Uterus (tissue), 4 donors: ENCODE results near the gene RAD50. TPM values are rescaled to one million over a fixed set of nuclear protein-coding genes. Genes with fewer than 3 reads are reported as not detected.

Source experiments
- DNase-seq, 2 donors: peaks; one replicate each; pipeline ENCODE4 v3.0.0-alpha.2; 2019 to 2020
- H3K27ac ChIP-seq, 2 donors: fragments of 200-600 bp; sonication (generic); 1 replicate in 1 of 2; 2 replicates in 1 of 2; pipeline ENCODE4 v1.5.1; 2016 to 2018
- H3K27me3 ChIP-seq, 2 donors: fragments of 200-600 bp; sonication (generic); one replicate each; pipeline ENCODE4 v1.5.1; 2018 to 2019; ENCODE audit warnings: control low read depth in 1 of 2
- H3K36me3 ChIP-seq, 2 donors: fragments of 200-600 bp; sonication (generic); one replicate each; pipeline ENCODE4 v1.5.1; 2019; ENCODE audit warnings: control low read depth in 1 of 2
- H3K4me1 ChIP-seq, 2 donors: fragments of 200-600 bp; sonication (generic); one replicate each; pipeline ENCODE4 v1.5.1; 2018 to 2019; ENCODE audit warnings: control low read depth in 1 of 2
- H3K4me3 ChIP-seq, 2 donors: fragments of 200-600 bp; sonication (generic); 1 replicate in 1 of 2; 2 replicates in 1 of 2; pipeline ENCODE4 v1.5.1; 2018 to 2019; ENCODE audit warnings: mild to moderate bottlenecking in 1 of 2
- H3K9me3 ChIP-seq, 2 donors: fragments of 200-600 bp; sonication (generic); one replicate each; pipeline ENCODE4 v1.5.1; 2019; ENCODE audit warnings: control low read depth in 1 of 2
- POLR2A ChIP-seq, 2 donors: fragments of 450-650 bp; IDR thresholded peaks; one replicate each; pipeline ENCODE4 v1.6.1; 2016; ENCODE audit warnings: antibody characterized with exemption in 2 of 2, mild to moderate bottlenecking in 1 of 2, moderate library complexity in 1 of 2
- intact Hi-C: fragments of 100-400 bp; cut with DNase I; formaldehyde crosslinking; loops from one replicate; pipeline ENCODE4 v1.15.1; 2023; ENCODE audit warnings: low total_unique reads
- total RNA-seq, 4 donors: library from RNA; depleted of rRNA in 3 of 4; stranded (reverse); fragments of >200 nt in 3 of 4; gene quantifications; one replicate each; pipeline versions ENCODE4 v1.1.0 to v1.2.4, GENCODE V29; 2014 to 2023
- TF ChIP-seq, protein P1 (sequence below), 4 experiments: fragments of 200-600 bp in 2 of 4; fragments of 450-650 bp in 2 of 4; sonication (generic) in 2 of 4; IDR thresholded peaks; one replicate each; pipeline ENCODE4 v1.5.1; 2016 to 2019; ENCODE audit warnings: antibody characterized with exemption in 4 of 4, mild to moderate bottlenecking in 2 of 4, moderate library complexity in 1 of 4
- donor health status: DM: yes; HTN: yes; CAD: no.

The RAD50 gene
- total RNA-seq, 4 donors from 2014 or later, result 13.8 to 50.0 (median 32.6) TPM

DNA sequence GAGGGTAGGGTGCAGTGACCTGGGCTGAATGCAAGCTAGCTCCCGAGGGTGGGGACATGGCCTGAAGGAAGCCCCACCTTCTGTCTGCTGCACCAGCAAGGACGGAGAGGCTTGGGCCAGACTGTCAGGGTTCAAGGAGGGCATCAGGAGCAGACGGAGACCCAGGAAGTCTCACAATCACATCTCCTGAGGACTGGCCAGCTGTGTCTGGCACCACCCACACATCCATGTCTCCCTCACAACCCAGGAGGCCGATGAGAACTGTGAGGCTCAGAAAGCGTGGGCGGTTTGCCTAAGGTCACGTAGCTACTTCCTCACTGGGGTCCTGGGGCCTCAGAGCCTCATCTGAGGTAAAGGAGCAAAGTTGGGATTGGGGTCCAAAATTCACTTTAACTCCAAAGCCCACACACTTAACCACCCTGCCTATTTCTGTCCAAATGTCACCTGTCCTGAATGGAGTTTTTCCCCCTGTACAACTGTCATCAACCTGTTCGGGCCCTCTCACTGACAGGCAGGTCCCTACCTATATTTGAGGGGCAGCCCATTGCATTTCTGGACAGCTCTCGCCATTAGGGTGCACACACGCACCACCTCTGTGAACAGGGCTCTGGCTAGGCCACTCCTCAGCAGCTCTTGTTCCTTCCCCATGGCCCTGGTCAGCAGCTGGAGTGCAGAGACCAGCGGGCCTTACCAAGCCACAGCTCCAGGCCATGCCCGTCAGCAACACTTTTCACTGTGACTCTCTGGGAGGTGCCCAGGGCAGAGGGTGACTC, 104.6 kb downstream of the RAD50 start:
- Histone ChIP-seq H3K27me3 (peaks cover 0 to under 1% of the 10 kb centered on the region in 2 donors), H3K9me3 (no peaks in the 10 kb centered on the region), H3K27ac (no peak overlapping the region), H3K4me3 (no peak overlapping the region), H3K36me3 (no peaks in the 10 kb centered on the region), H3K4me1 (peaks cover 0 to 3% of the 10 kb centered on the region in 2 donors)
- no peak for DNase-seq
- TF ChIP-seq, protein P1, sequence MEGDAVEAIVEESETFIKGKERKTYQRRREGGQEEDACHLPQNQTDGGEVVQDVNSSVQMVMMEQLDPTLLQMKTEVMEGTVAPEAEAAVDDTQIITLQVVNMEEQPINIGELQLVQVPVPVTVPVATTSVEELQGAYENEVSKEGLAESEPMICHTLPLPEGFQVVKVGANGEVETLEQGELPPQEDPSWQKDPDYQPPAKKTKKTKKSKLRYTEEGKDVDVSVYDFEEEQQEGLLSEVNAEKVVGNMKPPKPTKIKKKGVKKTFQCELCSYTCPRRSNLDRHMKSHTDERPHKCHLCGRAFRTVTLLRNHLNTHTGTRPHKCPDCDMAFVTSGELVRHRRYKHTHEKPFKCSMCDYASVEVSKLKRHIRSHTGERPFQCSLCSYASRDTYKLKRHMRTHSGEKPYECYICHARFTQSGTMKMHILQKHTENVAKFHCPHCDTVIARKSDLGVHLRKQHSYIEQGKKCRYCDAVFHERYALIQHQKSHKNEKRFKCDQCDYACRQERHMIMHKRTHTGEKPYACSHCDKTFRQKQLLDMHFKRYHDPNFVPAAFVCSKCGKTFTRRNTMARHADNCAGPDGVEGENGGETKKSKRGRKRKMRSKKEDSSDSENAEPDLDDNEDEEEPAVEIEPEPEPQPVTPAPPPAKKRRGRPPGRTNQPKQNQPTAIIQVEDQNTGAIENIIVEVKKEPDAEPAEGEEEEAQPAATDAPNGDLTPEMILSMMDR (IDR thresholded peaks at IDR 0.05), result no peak
- no peak for TF ChIP-seq POLR2A (IDR thresholded peaks at IDR 0.05)
- intact Hi-C loops, result no loop called here

DNA sequence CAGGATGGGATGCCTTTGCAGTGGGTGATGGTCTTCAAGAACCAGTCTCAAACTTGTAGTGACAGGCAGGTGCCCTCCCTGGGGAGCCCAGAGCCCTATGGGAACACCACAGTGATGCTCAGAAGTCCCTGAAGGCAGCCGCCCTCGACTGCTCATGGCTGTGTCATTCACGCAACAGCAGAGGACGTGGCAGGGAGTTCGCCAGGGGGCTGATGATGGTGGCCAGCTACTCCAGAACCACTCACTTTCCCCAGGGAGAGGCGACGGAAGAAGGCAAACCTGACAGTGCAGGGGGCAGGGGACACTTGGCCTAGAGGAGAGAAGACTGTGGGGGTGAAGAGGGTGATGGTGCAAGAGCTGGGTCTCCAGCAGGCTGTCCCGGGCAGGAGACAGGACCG, 105.2 kb downstream of the RAD50 start:
- no peak overlapping the region for H3K27ac ChIP-seq
- H3K36me3 ChIP-seq, result no peaks in the 10 kb centered on the region
- DNase-seq, result no peak
- no peak overlapping the region for H3K4me3 ChIP-seq
- intact Hi-C loops, result no loop called here
- no peaks in the 10 kb centered on the region for H3K27me3 ChIP-seq
- H3K4me1 ChIP-seq, result no peaks in the 10 kb centered on the region
- no peaks in the 10 kb centered on the region for H3K9me3 ChIP-seq
- TF ChIP-seq, protein P1 (IDR thresholded peaks at IDR 0.05), result no peak
- TF ChIP-seq POLR2A (IDR thresholded peaks at IDR 0.05), result no peak

DNA sequence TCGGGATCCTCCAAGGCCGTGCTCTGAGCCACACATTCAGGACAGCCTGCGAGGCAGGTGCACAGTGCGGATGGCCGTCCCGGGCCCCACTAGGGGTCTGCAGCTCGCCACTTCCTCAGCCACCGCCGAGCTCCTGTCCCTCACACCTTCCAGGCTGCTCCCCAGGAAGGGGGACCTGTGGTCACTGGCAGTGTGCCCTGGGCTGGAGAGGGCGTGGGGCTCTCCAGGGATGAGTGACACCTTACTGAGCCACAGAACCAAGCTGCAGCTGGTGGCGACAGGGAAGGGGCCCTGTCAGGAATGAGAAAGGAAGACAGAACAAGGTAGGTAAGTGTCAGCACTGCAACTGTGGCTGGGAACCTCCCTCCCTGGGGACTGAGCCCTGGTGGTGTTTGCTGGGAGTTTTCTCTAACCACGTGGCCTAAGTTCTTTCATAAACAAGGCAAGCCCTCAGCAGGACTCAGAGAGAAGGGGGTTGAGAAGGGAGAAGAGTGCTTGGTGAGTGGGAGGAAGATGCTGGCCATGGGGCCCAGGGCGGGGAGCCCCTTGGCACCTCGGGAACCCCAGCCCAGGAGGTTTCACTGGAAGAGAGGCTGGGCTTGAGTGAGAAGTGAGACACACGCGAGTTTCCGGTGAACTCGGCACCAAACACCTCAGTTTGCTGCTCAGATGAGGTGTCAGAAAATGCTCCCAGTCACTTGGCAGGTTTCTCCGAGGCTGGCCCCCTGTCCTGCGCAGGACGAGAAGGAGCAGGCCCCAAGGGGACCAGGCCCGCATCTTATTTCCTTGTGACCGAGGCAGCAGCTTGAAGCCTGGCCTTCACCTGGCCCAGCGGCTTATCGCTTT, 106.4 kb downstream of the RAD50 start:
- intact Hi-C loops, result no loop called here
- no peak overlapping the region for H3K4me3 ChIP-seq
- TF ChIP-seq, protein P1 (IDR thresholded peaks at IDR 0.05), result no peak
- TF ChIP-seq POLR2A (IDR thresholded peaks at IDR 0.05), result no peak
- H3K27ac ChIP-seq, result no peak overlapping the region
- no peaks in the 10 kb centered on the region for H3K36me3 ChIP-seq
- no peak for DNase-seq
- H3K27me3 ChIP-seq, result no peaks in the 10 kb centered on the region
- H3K4me1 ChIP-seq, result no peaks in the 10 kb centered on the region
- H3K9me3 ChIP-seq, result no peaks in the 10 kb centered on the region

DNA sequence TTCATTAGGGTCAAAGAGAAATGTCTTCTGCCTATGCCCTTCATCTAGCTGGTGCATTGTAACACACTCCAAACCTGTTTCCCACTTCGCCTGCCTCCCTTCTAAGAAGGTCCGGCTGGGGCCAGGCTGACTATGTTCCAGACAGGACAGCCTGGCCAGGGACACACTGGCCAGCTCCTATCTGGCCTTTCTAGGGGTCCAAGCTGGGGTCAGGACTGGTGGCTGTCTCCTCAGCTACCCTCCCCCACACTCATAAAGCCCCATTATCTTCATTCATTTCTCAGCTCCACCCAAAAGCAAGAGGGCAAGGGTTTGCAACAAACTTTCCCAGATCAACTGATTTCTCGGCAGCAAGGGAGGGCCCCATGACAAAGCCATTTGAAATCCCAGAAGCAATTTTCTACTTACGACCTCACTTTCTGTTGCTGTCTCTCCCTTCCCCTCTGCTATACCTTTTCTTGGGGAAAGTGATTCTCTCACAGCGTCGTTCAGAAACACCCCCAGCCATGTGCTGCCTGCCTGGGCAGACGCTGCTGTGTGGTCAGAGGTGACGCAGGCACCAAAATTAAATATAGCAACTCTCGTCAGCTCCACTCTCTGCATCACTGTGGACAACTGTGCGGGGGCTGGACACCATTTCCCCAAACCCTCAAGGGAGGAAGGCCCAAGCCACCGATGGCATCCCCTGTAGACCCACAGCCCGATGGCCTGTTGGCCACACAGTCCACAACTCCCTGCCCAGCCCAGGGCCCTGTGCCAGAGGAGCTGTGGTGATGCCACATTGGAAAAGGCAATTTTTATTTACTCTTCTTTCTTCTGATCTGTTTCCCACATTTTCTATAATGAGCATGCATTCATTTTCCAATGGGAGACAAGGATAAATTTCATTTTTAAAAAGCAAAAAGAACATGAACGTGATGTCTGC, 107.3 kb downstream of the RAD50 start:
- intact Hi-C loops, result no loop called here
- Histone ChIP-seq H3K4me3 (no peak overlapping the region), H3K36me3 (no peaks in the 10 kb centered on the region), H3K9me3 (no peaks in the 10 kb centered on the region), H3K4me1 (no peaks in the 10 kb centered on the region), H3K27ac (no peak overlapping the region), H3K27me3 (no peaks in the 10 kb centered on the region)
- DNase-seq, result no peak
- TF ChIP-seq, protein P1 (IDR thresholded peaks at IDR 0.05), result no peak
- TF ChIP-seq POLR2A (IDR thresholded peaks at IDR 0.05), result no peak
